ENCODE results near the gene FAM124B.

- TF ChIP-seq, protein P1, sequence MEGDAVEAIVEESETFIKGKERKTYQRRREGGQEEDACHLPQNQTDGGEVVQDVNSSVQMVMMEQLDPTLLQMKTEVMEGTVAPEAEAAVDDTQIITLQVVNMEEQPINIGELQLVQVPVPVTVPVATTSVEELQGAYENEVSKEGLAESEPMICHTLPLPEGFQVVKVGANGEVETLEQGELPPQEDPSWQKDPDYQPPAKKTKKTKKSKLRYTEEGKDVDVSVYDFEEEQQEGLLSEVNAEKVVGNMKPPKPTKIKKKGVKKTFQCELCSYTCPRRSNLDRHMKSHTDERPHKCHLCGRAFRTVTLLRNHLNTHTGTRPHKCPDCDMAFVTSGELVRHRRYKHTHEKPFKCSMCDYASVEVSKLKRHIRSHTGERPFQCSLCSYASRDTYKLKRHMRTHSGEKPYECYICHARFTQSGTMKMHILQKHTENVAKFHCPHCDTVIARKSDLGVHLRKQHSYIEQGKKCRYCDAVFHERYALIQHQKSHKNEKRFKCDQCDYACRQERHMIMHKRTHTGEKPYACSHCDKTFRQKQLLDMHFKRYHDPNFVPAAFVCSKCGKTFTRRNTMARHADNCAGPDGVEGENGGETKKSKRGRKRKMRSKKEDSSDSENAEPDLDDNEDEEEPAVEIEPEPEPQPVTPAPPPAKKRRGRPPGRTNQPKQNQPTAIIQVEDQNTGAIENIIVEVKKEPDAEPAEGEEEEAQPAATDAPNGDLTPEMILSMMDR (IDR thresholded peaks at IDR 0.05), result peak; percentile 21; the same call in 1 of the 2 replicates
- no peak for TF ChIP-seq ZFX (IDR thresholded peaks at IDR 0.05; ENCODE audit: borderline replicate concordance)
These were observed 38.6 kb downstream of the FAM124B start for GRCh38 chr2:224363281-224363680.

All from 22Rv1 (cell line).